H9 (cell line): ENCODE data around the gene GFPT1. TPM values are rescaled to one million over a fixed set of nuclear protein-coding genes. Genes with fewer than 3 reads are reported as not detected.

Experiments
- DNase-seq: peaks from one replicate; pipeline ENCODE4 v3.0.0-alpha.2; 2017
- H2AFZ ChIP-seq: one replicate; pipeline ENCODE4 v1.6.1; 2013; ENCODE audit warnings: mild to moderate bottlenecking, low read length, control low read depth, moderate library complexity
- H2AK5ac ChIP-seq: 2 replicates; pipeline ENCODE4 v1.6.1; 2013; ENCODE audit warnings: low read length, control low read depth, mixed read lengths; ENCODE audit not compliant: insufficient read length
- H2BK120ac ChIP-seq: one replicate; pipeline ENCODE4 v1.6.1; 2013; ENCODE audit warnings: low read depth, mild to moderate bottlenecking, low read length, control low read depth, inconsistent platforms; ENCODE audit not compliant: poor library complexity, severe bottlenecking
- H2BK12ac ChIP-seq: 2 replicates; pipeline ENCODE4 v1.6.1; 2013; ENCODE audit warnings: low read length, control low read depth, mixed read lengths, low read depth; ENCODE audit not compliant: insufficient read length
- H2BK15ac ChIP-seq: 2 replicates; pipeline ENCODE4 v1.6.1; 2013; ENCODE audit warnings: low read depth, low read length, control low read depth
- H2BK20ac ChIP-seq: one replicate; pipeline ENCODE4 v1.6.1; 2013; ENCODE audit warnings: low read depth, mild to moderate bottlenecking, low read length, control low read depth, inconsistent platforms; ENCODE audit not compliant: poor library complexity, severe bottlenecking
- H2BK5ac ChIP-seq: 2 replicates; pipeline ENCODE4 v1.6.1; 2013; ENCODE audit warnings: low read length, control low read depth, mixed read lengths; ENCODE audit not compliant: insufficient read length
- H3K14ac ChIP-seq: 2 replicates; pipeline ENCODE4 v1.6.1; 2013; ENCODE audit warnings: low read length, control low read depth; ENCODE audit not compliant: insufficient read depth
- H3K18ac ChIP-seq: 2 replicates; pipeline ENCODE4 v1.6.1; 2013; ENCODE audit warnings: low read depth, mild to moderate bottlenecking, mixed read lengths, low read length, control low read depth; ENCODE audit not compliant: insufficient read length
- H3K23ac ChIP-seq: 2 replicates; pipeline ENCODE4 v1.6.1; 2013; ENCODE audit warnings: low read length, control low read depth, mixed read lengths, low read depth; ENCODE audit not compliant: insufficient read length
- H3K23me2 ChIP-seq: 2 replicates; pipeline ENCODE4 v1.6.1; 2013; ENCODE audit warnings: low read depth, mild to moderate bottlenecking, mixed read lengths, low read length, control low read depth; ENCODE audit not compliant: insufficient read length, poor library complexity, severe bottlenecking
- H3K27ac ChIP-seq: 2 replicates; pipeline ENCODE4 v1.5.1; 2013; ENCODE audit warnings: low read length, control low read depth, mixed read lengths, low read depth; ENCODE audit not compliant: insufficient read length
- H3K27me3 ChIP-seq: 2 replicates; pipeline ENCODE4 v1.6.1; 2013; ENCODE audit warnings: low read length, control low read depth, inconsistent platforms; ENCODE audit not compliant: insufficient read depth
- H3K4ac ChIP-seq: 2 replicates; pipeline ENCODE4 v1.6.1; 2013; ENCODE audit warnings: low read depth, mild to moderate bottlenecking, control low read depth, inconsistent platforms, low read length, moderate library complexity
- H3K4me1 ChIP-seq: 2 replicates; pipeline ENCODE4 v1.6.1; 2013; ENCODE audit warnings: low read length, control low read depth, inconsistent platforms; ENCODE audit not compliant: insufficient read depth
- H3K4me2 ChIP-seq: 2 replicates; pipeline ENCODE4 v1.6.1; 2013; ENCODE audit warnings: low read length, control low read depth, mixed read lengths; ENCODE audit not compliant: insufficient read length, insufficient read depth
- H3K56ac ChIP-seq: 2 replicates; pipeline ENCODE4 v1.6.1; 2013; ENCODE audit warnings: low read depth, mild to moderate bottlenecking, mixed read lengths, low read length, control low read depth; ENCODE audit not compliant: insufficient read length
- H3K79me1 ChIP-seq: 2 replicates; pipeline ENCODE4 v1.6.1; 2013; ENCODE audit warnings: low read depth, mild to moderate bottlenecking, moderate library complexity, low read length, control low read depth, inconsistent platforms; ENCODE audit not compliant: insufficient read depth, poor library complexity, severe bottlenecking
- H3K79me2 ChIP-seq: 2 replicates; pipeline ENCODE4 v1.6.1; 2013; ENCODE audit warnings: low read length, control low read depth, inconsistent platforms; ENCODE audit not compliant: insufficient read depth
- H3K9ac ChIP-seq: 2 replicates; pipeline ENCODE4 v1.6.1; 2013; ENCODE audit warnings: low read length, control low read depth, mixed read lengths; ENCODE audit not compliant: insufficient read length; ENCODE audit errors: extremely low read depth
- H3K9me3 ChIP-seq: one replicate; pipeline ENCODE4 v1.6.1; 2013; ENCODE audit warnings: low read depth, low read length, inconsistent platforms; ENCODE audit not compliant: control insufficient read depth
- H3T11ph ChIP-seq: one replicate; pipeline ENCODE4 v1.6.1; 2013; ENCODE audit warnings: mild to moderate bottlenecking, low read length, control low read depth, inconsistent platforms
- H4K20me1 ChIP-seq: one replicate; pipeline ENCODE4 v1.6.1; 2013; ENCODE audit not compliant: control insufficient read depth, insufficient read length, insufficient read depth
- H4K5ac ChIP-seq: 2 replicates; pipeline ENCODE4 v1.6.1; 2013; ENCODE audit warnings: low read depth, mild to moderate bottlenecking, mixed read lengths, low read length, control low read depth; ENCODE audit not compliant: insufficient read length
- H4K8ac ChIP-seq: replicated peaks from 2 replicates; pipeline ENCODE4 v1.6.1; 2013; ENCODE audit warnings: low read length, control low read depth, mixed read lengths, low read depth; ENCODE audit not compliant: insufficient read length
- H4K91ac ChIP-seq: 2 replicates; pipeline ENCODE4 v1.6.1; 2013; ENCODE audit warnings: low read depth, mild to moderate bottlenecking, moderate library complexity, mixed read lengths, low read length, control low read depth; ENCODE audit not compliant: insufficient read length
- H3K27ac Mint-ChIP-seq, 3 experiments: 2 replicates in 2 of 3; 3 replicates in 1 of 3; pipeline ENCODE4 v1.8.0; 2020 to 2021; ENCODE audit warnings: mixed read lengths in 3 of 3, mild to moderate bottlenecking in 1 of 3, moderate library complexity in 1 of 3
- H3K27me3 Mint-ChIP-seq: 2 replicates; pipeline ENCODE4 v1.8.0; 2021; ENCODE audit warnings: low read depth, mild to moderate bottlenecking, moderate library complexity, mixed read lengths
- H3K36me3 Mint-ChIP-seq, 3 experiments: 2 replicates in 2 of 3; 3 replicates in 1 of 3; pipeline ENCODE4 v1.8.0; 2020 to 2021; ENCODE audit warnings: low read depth in 3 of 3, mixed read lengths in 3 of 3; ENCODE audit not compliant: insufficient read depth in 1 of 3
- H3K4me1 Mint-ChIP-seq, 2 experiments: 2 replicates each; pipeline ENCODE4 v1.8.0; 2020; ENCODE audit warnings: mixed read lengths in 2 of 2
- H3K4me3 Mint-ChIP-seq, 2 experiments: 2 replicates in 1 of 2; 3 replicates in 1 of 2; pipeline ENCODE4 v1.8.0; 2020 to 2021; ENCODE audit warnings: mild to moderate bottlenecking in 2 of 2, mixed read lengths in 2 of 2, moderate library complexity in 1 of 2
- H3K9me3 Mint-ChIP-seq, 2 experiments: 2 replicates in 1 of 2; 3 replicates in 1 of 2; pipeline ENCODE4 v1.8.0; 2020; ENCODE audit warnings: mild to moderate bottlenecking in 2 of 2, mixed read lengths in 2 of 2, moderate library complexity in 1 of 2
- WGBS: extraction: QIAGEN DNeasy Blood & Tissue Kit; methylation state at CpG from one replicate; pipeline ENCODE4 v1.1.7; 2013; ENCODE audit warnings: missing lambda C conversion rate, low lambda C conversion rate, mixed read lengths; ENCODE audit not compliant: insufficient read length; ENCODE audit errors: extremely low coverage; 5-methylcytosine and 5-hydroxymethylcytosine counted together
- total RNA-seq: library from RNA; stranded (reverse); gene quantifications from 2 replicates; pipeline ENCODE4 v1.2.1, GENCODE V29; 2021
- TF ChIP-seq, protein P1 (sequence below): fragments of 200-600 bp; sonication (generic); conservative IDR thresholded peaks from 3 replicates; pipeline ENCODE4 v1.8.0; 2021; ENCODE audit warnings: antibody characterized with exemption, mild to moderate bottlenecking

The GFPT1 gene
- total RNA-seq, 1 experiment from 2014 or later = 84.4 TPM

DNA sequence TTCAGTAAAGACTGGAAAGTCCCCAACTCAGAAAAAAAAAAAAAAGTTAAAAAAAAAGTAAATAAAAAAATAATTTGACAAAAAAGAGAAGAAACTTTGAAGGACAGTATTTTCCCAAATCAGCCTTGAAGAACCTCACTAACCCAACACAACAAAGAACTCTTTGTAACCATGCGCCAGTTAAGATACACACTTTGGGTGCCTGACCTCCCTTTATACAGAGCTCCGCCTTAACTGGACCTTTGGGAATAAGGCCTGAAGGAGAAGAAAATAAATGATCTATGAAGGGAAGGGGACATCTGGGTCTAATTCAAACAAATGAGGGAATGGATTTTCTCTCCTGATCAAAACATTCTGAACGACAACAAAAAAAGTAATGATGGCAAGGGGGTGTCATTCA is 2.2 kb upstream of the GFPT1 start:
- no peak overlapping the region for H3K4ac ChIP-seq
- H3K27ac Mint-ChIP-seq = no peak overlapping the region
- H3K18ac ChIP-seq = no peak overlapping the region
- TF ChIP-seq, protein P1, sequence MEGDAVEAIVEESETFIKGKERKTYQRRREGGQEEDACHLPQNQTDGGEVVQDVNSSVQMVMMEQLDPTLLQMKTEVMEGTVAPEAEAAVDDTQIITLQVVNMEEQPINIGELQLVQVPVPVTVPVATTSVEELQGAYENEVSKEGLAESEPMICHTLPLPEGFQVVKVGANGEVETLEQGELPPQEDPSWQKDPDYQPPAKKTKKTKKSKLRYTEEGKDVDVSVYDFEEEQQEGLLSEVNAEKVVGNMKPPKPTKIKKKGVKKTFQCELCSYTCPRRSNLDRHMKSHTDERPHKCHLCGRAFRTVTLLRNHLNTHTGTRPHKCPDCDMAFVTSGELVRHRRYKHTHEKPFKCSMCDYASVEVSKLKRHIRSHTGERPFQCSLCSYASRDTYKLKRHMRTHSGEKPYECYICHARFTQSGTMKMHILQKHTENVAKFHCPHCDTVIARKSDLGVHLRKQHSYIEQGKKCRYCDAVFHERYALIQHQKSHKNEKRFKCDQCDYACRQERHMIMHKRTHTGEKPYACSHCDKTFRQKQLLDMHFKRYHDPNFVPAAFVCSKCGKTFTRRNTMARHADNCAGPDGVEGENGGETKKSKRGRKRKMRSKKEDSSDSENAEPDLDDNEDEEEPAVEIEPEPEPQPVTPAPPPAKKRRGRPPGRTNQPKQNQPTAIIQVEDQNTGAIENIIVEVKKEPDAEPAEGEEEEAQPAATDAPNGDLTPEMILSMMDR = no peak
- no peak overlapping the region for H3T11ph ChIP-seq
- H3K9me3 ChIP-seq = no peaks in the 10 kb centered on the region
- peaks cover 18 to 20% of the 10 kb centered on the region in 2 experiments for H3K4me1 Mint-ChIP-seq
- no peak overlapping the region for H4K8ac ChIP-seq
- no peak overlapping the region for H4K91ac ChIP-seq
- H3K9ac ChIP-seq = no peak overlapping the region
- H3K4me2 ChIP-seq = no peak overlapping the region
- no peak overlapping the region for H3K56ac ChIP-seq
- no peaks in the 10 kb centered on the region for H3K27me3 ChIP-seq
- peaks cover 1% of the 10 kb centered on the region; the same call in 1 of the 2 replicates for H3K79me2 ChIP-seq
- H3K27me3 Mint-ChIP-seq = no peaks in the 10 kb centered on the region; the same call in 1 of the 2 replicates
- no peak overlapping the region for H4K5ac ChIP-seq
- no peaks in the 10 kb centered on the region for H4K20me1 ChIP-seq
- no peak overlapping the region for H2BK20ac ChIP-seq
- H3K14ac ChIP-seq = no peak overlapping the region
- no peak overlapping the region for H3K4me3 Mint-ChIP-seq
- 0 out of 7 replicates have a peak, but pooled peaks cover 0 to 2% (median 1%) of the 10 kb centered on the region in 3 experiments for H3K36me3 Mint-ChIP-seq
- H2BK5ac ChIP-seq = no peak overlapping the region
- no peaks in the 10 kb centered on the region for H3K79me1 ChIP-seq
- no CpG with 5 or more reads among the region's 3 CpGs for WGBS
- H3K27ac ChIP-seq = no peak overlapping the region
- H2AFZ ChIP-seq = no peak overlapping the region
- no peak overlapping the region for H2BK120ac ChIP-seq
- no peak overlapping the region for H3K23ac ChIP-seq
- DNase-seq = no peak
- no peaks in the 10 kb centered on the region for H3K9me3 Mint-ChIP-seq
- H3K4me1 ChIP-seq = no peaks in the 10 kb centered on the region
- H2AK5ac ChIP-seq = no peak overlapping the region
- no peak overlapping the region for H2BK15ac ChIP-seq
- peaks cover 3% of the 10 kb centered on the region for H3K23me2 ChIP-seq
- no peak overlapping the region for H2BK12ac ChIP-seq
